HG03159 (cell line): ENCODE results near the gene RREB1.
A peak's percentile ranks its signal among the peaks of the same experiment; 100 is the strongest.

ENCODE experiments used
- ATAC-seq: cut with Tn5 transposase; IDR thresholded peaks from one replicate; pipeline ENCODE4 v1.9.1; 2021; ENCODE audit warnings: mild to moderate bottlenecking, moderate library complexity; ENCODE audit not compliant: unreplicated experiment

The RREB1 gene

DNA sequence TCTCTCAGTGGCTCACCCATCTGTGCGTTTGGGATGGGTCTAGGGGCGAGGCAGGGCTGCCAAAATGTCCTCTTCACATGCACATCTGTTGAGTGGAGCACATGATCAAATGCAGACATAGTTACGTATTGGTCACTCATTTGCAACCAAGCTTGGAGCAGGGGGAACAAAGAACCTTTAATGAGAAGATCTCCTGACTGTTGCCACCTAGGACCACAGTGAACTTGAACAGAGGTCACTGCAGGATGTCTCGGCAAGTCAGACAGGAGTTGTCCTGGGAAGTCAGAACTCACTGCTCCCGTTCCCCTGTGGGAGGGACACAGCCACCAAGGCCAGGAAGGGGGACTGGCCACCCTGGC, 131.8 kb downstream of the RREB1 start:
- no peak for ATAC-seq

DNA sequence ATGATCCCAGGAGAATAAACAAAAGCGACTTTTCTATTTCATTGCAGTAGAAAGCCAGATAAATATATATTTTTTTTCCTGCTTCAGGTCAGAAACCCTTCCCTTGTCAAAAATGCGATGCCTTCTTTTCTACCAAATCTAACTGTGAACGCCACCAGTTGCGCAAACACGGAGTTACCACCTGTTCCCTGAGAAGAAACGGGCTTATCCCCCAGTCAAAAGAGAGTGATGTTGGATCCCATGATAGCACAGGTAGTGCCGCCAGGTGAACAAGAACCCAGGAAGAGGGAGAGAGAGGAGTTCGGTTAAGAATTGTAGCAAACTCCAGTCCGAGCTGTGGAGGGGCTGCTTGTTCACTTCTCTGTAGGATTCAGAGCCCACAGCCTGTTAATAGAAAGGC, 132.6 kb downstream of the RREB1 start:
- ATAC-seq: no peak

- ATAC-seq: no peak
These were observed 133.4 kb downstream of the RREB1 start for GRCh38 chr6:7241160-7241559.

DNA sequence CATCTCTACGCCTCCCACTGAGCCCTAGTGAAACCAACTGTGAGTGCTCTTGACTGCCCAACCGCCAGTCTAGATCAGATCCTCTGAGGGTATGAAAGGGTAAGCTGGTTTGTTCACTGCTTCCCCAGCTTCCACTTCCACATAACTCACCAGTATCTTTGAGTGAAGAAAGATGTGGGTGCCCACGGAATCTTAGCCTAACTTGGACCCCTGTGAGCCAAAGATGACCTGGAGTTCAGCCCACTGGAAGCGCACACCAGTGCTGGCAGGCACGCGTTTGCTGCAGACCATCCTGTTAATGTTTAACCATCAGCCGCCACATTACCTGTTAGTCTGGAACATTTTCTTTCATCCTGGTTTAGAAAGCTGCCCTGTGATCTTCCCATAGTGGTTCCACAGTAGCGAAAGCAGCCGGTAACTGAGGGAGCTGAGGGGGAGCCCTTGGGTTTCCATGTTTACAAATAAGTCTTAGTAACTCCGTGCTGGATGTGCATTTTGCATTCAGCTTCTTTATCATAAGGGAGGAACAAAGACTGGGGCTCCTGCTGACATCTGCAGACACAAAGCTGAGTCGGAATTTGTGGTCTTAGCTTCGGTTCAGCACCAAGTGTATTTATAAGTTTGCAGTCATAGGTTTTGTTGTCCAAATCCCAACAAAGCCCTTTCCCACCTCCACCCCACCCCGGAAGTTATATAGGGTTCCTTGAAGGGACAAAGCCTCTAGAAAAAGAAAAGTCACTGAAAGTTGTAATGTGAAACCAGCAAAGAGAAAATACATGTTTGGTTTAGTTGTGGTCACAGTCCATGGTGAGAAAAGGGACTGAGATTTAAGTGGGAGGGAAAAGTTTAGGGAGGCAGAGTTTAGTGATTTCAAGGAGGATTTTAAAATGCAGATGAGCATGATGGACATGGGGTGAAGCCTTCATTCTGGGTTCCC, 134.2 kb downstream of the RREB1 start:
- no peak for ATAC-seq

GRCh38 chr6:7242835-7243178, 135.0 kb downstream of the RREB1 start:
- no peak for ATAC-seq

DNA sequence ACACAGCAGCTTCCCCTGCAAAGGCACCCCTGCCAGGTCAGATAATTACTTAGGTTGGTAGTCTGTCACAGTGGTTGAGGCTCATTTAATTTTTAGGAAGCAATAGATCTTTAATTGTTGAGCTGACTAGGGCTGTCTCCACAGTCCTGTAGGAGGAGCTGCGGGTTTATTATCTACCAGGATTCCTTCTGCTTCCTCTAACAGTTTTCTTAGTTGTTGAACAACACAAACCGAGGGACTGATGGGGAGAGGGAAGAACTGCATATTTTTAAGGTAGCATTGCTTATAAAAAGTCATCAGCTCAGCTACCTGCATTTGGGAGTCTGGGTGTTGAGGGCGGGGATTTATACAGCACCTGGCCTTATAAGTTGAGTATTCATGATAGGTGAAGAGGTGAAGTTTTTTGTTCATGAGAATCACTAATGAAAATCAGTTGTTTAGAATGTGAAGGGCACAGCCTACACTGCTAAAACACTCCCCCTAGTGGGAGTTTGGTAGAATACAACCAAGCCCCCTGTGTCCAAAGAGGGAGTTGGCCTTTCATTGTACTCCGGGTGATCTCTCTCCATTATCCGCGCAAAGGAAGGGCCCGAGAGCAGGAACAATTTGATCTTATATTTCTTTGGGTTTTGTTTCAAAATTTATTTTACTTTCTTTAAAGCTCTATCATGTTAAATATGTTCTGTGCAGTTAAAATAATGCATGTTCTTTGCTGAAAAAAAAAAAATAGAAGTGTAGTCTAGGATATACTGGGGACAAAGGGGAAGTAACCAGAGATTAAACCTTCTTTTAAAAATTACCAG, 135.6 kb downstream of the RREB1 start:
- ATAC-seq: peak; percentile 47

DNA sequence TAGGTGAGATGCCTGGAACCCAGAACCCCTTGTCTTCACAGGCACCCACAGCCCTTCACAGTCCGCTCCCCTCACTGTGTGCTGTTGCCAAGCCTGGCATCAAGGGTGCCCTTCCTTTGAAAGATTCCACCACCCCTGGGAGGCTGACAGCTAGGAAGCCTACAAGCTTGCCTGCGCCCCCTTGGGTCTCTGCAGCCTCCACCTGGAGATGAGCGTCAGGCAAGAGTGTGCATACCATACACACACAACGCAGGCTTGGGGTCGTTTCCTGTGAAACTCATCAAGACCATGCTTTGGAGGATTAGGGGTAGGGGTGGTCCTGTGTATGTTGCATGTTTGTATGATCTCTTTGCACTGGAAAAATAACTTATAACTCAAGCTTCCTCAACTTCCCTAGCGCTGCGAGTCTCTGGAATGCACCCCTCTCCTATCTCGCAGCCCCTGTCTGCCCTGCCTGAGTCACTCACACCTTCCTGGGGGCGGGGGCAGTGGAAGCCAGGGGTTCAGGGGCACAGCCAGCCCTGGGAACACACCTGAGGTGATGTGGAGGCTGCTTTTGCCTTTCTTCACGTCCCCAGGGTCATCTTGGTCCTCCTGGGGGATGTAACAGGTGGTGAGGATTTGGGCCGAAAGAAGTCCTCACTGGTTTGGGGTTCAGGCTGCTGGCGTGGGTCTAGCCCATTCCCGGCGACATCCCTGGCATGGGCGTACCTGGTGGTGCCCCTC, 138.1 kb downstream of the RREB1 start:
- ATAC-seq: no peak

DNA sequence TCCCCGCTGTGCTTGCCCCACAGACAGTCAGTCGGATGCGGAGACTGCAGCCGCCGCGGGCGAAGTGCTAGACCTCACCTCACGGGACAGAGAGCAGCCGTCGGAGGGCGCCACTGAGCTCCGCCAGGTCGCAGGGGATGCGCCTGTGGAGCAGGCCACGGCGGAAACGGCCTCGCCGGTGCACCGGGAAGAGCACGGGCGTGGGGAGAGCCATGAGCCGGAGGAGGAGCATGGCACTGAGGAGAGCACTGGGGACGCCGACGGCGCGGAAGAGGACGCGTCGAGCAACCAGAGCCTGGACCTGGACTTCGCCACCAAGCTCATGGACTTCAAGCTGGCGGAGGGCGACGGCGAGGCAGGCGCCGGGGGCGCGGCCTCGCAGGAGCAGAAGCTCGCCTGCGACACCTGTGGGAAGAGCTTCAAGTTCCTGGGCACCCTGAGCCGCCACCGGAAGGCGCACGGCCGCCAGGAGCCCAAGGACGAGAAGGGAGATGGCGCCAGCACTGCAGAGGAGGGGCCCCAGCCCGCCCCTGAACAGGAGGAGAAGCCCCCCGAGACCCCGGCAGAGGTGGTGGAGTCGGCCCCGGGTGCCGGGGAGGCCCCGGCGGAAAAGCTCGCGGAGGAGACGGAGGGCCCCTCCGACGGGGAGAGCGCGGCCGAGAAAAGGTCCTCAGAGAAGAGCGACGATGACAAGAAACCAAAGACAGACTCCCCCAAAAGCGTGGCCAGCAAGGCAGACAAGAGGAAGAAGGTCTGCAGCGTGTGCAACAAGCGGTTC, 138.8 kb downstream of the RREB1 start:
- ATAC-seq: no peak

- no peak for ATAC-seq
These were observed 139.4 kb downstream of the RREB1 start for GRCh38 chr6:7247179-7247456.

- ATAC-seq: no peak
These were observed 140.1 kb downstream of the RREB1 start for GRCh38 chr6:7247828-7248227.

DNA sequence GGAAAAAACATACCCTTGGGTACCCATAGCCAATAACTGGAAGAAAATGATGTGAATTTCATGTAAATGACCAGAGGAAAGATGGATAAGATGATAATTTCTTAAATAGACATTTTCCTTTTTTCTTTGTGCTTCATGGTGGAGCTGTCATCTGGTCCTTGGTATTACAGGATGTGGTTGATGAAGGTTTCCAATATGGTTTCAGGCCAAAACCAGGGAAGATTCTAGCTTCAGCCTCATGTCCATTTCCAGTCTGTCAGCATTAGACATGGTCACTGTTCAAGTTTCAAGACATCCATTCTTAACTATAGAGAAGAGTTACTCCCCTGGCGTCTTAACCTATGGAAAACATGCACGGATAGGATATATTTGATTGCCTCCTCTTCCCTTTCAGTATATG, 141.6 kb downstream of the RREB1 start:
- ATAC-seq: no peak

- ATAC-seq: no peak
These were observed 142.3 kb downstream of the RREB1 start for GRCh38 chr6:7249946-7250643.

DNA sequence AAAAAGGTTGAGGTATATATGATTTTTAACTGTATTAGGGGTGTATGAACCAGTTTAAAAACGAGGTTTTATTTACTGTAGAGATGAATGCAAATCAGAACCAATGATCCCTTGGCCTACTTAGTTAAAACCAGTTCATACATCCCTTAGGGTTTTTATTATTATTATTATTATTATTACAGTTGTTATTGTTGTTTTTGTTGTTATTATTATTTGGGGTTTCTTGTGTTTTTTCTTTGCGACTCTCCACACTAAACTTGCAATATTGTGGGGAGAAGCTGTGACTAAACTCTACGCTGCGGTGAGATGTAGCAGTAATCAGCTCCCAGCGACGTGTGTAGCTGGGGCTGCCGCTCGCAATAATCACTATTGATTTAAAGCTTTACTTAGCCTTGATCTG, 143.1 kb downstream of the RREB1 start:
- ATAC-seq: no peak

DNA sequence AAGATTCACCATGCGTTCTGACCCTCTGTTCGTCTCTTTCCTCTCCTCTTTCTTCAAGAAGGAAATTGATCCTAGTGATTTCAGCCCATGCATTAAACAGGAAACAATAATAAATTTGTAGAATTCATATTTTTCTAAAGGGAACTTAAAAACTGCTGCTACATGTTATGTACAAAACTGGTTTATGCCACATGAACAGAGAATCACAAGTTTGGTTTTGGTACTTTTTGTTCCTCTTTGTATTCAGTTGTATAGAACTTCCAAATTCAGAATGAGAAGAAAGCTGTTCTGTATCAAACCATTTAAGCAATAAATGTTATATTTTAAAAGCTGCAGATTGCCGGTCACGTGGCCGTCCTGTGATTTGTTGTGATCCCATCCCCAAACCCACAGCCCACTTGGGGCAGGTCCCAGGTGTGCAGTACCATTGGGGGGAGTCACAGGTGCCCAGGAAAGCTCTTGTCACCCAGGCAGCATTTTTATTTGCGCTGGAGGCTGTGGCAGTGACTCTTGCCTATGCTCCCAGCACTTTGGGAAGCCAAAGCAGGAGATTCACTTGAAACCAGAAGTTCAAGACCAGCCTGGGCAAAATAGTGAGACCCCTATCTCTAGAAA, 144.0 kb downstream of the RREB1 start:
- ATAC-seq: no peak

DNA sequence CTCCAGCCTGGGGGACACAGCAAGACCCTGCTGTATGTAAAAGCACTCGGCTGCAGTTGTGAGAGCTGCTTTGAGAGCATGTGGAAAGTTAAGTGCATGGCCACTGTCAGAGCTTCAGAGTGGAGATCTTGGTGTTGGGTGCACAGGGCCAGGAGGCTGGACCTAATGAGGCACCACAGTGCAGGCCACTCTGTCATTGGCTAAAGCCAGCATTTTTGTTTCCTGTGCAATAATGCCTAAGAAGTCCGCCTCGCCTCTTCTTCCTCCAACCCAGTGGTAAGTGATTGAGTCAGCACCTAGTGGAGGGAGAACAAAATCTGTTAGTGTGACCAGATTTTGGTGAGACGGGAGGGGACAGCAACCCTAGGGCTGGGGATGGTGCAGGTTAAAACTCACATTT, 144.6 kb downstream of the RREB1 start:
- no peak for ATAC-seq

DNA sequence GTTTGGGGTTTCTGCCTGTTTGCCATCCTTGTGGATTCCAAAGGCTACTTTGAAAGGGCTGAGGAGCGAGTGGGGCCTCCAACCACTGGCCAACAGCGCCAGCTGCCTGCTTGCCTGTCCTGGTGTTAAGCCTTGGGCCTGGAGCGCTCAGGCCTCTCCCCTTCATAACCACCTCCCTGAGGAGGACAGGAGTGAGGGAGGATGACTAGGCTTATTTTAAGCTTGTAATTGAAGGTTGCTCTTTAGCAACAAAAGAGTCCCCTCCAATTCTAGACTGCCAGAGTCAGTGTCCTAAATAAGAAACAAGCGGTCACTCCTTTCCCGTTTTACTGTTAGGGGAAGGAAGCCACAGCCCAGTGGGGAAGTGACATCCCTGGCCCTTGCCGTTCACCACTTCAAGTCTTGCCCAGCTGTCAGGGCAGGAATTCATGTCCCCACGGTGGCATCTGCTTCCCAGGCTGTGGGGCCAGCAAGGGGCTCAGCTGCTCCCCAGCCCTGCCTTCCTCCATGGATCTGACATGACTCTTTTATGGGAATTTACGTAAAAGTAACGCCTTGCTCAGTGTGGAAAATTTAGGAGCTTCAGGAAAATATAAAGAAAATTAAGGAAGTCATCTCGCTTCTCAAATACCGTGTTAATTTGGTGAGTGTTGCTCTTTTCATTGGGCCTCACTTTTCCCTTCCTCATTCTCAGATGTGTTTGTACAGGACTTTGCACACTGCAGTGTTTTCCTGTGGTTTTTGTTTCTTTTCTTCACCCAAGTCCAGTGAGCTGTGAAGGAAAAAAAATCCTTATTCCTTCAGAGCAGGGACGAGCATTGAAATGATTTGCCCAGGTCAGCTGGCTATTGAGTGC, 147.4 kb downstream of the RREB1 start:
- no peak for ATAC-seq

DNA sequence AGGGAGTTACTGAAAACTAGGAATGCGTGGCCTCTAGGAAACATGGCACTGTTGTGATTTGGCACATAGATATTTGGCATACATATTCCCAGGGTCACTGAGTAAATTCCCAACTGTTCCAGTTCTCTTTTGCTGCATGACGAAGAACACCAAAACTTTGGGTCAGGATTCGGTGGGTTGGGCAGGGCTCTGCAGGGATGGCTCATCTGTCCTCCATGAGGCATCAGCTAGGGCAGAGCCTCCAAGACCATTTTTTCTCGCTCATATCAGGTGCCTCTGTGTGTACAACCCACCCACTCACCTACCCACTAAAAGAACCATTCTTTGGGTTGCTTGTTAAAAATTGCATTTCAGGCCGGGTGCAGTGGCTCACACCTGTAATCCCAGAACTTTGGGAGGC, 148.2 kb downstream of the RREB1 start:
- no peak for ATAC-seq

- ATAC-seq: no peak
These were observed 149.0 kb downstream of the RREB1 start for GRCh38 chr6:7256785-7257184.
